Measurements from ENCODE around the gene NXPE4. TPM values are rescaled to one million over a fixed set of nuclear protein-coding genes. Genes with fewer than 3 reads are reported as not detected.

The NXPE4 gene
- total RNA-seq, 1 experiment from 2014 or later, result not detected

Small RNA genes lying within 50 kb of the gene (small RNA-seq; reads per million reads assigned to genes)
- gene RF01210, result 0.20 reads per million

Other genes with a start within 250 kb of the NXPE4 start
- 7.1 and 11.4 TPM in 2 replicates for gene C11orf71, start 195.3 kb downstream of the NXPE4 start, total RNA-seq (2014; rRNA removed; shearing (Covaris generic); ENCODE audit: low replicate concordance)
- gene RBM7, start 195.1 kb downstream of the NXPE4 start, total RNA-seq (2014; rRNA removed; shearing (Covaris generic); ENCODE audit: low replicate concordance), result 7.6 and 10.5 TPM in 2 replicates
- gene REXO2, start 156.3 kb downstream of the NXPE4 start, total RNA-seq (2014; rRNA removed; shearing (Covaris generic); ENCODE audit: low replicate concordance), result 30.4 and 35.2 TPM in 2 replicates
- gene NXPE1, start 35.9 kb downstream of the NXPE4 start, total RNA-seq (2014; rRNA removed; shearing (Covaris generic); ENCODE audit: low replicate concordance), result not detected in 2 replicates
- not detected in 2 replicates for gene NXPE2, start 82.7 kb upstream of the NXPE4 start, total RNA-seq (2014; rRNA removed; shearing (Covaris generic); ENCODE audit: low replicate concordance)